Thymus (tissue), 11 donors: ENCODE measurements around the gene SNTA1. TPM values are rescaled to one million over a fixed set of nuclear protein-coding genes. Genes with fewer than 3 reads are reported as not detected.
"Not testable (repeated sequence)": the region's sequence is repeated elsewhere in the genome, so short reads cannot be mapped to it uniquely, and the experiment has no call there.

Source experiments
- DNase-seq, 9 donors: peaks; one replicate each; pipeline ENCODE4 v3.0.0-alpha.2; 2013; ENCODE audit warnings: low spot score in 9 of 9, low read depth in 6 of 9, missing footprints in 1 of 9
- H3K27ac ChIP-seq, 2 donors: one replicate each; pipeline ENCODE4 v1.5.1; 2013; ENCODE audit warnings: control low read depth in 1 of 2, low read depth in 1 of 2, low read length in 1 of 2, mild to moderate bottlenecking in 1 of 2, moderate library complexity in 1 of 2
- H3K27me3 ChIP-seq, 2 donors: one replicate each; pipeline ENCODE4 v1.5.1; 2013; ENCODE audit warnings: low read length in 1 of 2; ENCODE audit not compliant: control insufficient read depth in 2 of 2, insufficient read depth in 1 of 2
- H3K36me3 ChIP-seq, 2 donors: one replicate each; pipeline ENCODE4 v1.5.1; 2013; ENCODE audit warnings: low read length in 1 of 2, mild to moderate bottlenecking in 1 of 2, moderate library complexity in 1 of 2; ENCODE audit not compliant: control insufficient read depth in 2 of 2, insufficient read depth in 2 of 2
- H3K4me1 ChIP-seq, 2 donors: one replicate each; pipeline ENCODE4 v1.5.1; 2013; ENCODE audit warnings: low read length in 2 of 2; ENCODE audit not compliant: control insufficient read depth in 2 of 2, insufficient read depth in 2 of 2
- H3K4me3 ChIP-seq, 2 donors: one replicate each; pipeline ENCODE4 v1.5.1; 2013; ENCODE audit warnings: low read length in 2 of 2, control low read depth in 1 of 2, mild to moderate bottlenecking in 1 of 2
- H3K9me3 ChIP-seq, 2 donors: one replicate each; pipeline ENCODE4 v1.5.1; 2013; ENCODE audit warnings: low read length in 1 of 2, mild to moderate bottlenecking in 1 of 2; ENCODE audit not compliant: control insufficient read depth in 2 of 2, insufficient read depth in 1 of 2
- WGBS: extraction: QIAGEN DNeasy Blood & Tissue Kit; methylation state at CpG from one replicate; pipeline ENCODE4 v1.1.7; 2013; 5-methylcytosine and 5-hydroxymethylcytosine counted together
- polyA plus RNA-seq: library from polyadenylated mRNA; stranded (reverse); fragments of 200-250 nt; gene quantifications from one replicate; pipeline ENCODE4 v1.2.3, GENCODE V29; 2013
- total RNA-seq: library from RNA; stranded (reverse); fragments of 120-200 nt; gene quantifications from one replicate; pipeline ENCODE4 v1.2.4, GENCODE V29; 2013
- donor health status: healthy.

Gene SNTA1
- total and polyA plus RNA-seq, 2 donors = 6.8 to 7.7 TPM

DNA sequence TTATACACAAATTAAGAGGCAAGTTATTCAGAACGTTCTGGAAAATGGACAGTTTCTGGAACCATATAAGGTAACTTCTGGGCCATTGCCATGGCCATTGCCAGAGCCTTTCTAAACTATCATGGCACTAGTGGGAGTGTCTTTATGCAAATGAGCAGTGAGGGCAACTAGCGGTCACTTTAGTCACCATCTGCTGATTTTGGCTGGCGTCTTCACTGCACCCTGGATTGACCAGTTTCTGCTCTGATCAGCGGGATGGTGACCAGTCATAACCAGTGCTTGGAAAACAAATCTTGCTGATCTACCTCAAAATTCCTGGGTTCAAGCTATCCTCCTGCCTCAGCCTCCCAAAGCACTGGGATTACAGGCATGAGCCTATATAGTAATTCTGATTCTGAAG lies 7.3 kb upstream of the SNTA1 start:
- Histone ChIP-seq H3K27me3 (no peaks in the 10 kb centered on the region), H3K9me3 (no peaks in the 10 kb centered on the region), H3K27ac (no peak overlapping the region), H3K4me3 (no peak overlapping the region), H3K36me3 (no peaks in the 10 kb centered on the region), H3K4me1 (peaks cover 0 to 10% of the 10 kb centered on the region in 2 donors)
- 91% methylated on average over 4 of the region's 4 CpGs for WGBS
- no peak for DNase-seq

DNA sequence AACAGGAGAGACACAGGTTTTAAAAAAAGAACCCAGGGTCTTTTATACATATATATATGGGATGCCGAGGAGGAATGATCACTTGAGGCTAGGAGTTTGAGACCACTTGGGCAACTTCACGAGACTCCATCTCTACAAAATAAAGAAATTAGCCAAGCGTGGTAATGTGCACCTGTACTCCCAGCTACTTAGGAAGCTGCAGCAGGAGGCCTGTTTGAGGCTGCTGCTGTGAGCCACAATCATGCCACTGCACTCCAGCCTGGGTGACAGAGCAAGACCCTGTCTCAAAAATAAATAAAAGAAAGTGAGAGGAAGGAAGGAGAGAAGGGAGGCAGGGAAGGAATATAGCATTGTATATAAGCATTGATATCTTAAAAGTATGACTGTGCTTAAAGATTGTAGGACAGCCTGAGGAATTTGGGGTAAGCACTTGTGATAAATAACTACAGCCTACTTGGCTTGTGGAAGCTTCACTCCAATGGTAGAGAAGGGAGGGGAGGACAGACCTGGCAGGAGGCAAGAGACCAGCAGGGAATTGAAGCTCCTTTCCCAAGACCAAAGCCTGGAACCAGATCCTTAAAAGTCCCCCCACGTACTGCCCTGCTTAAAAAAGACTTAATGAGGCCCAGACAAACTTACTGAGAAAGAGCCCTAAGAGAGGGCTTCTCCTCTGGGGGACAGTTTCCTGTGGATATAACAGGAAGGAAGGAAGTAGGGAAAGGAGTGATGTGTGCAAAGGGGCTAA lies 2.5 kb upstream of the SNTA1 start:
- no peak for DNase-seq
- no peaks in the 10 kb centered on the region for H3K9me3 ChIP-seq
- no peaks in the 10 kb centered on the region for H3K36me3 ChIP-seq
- peaks cover 0 to 10% of the 10 kb centered on the region in 2 donors for H3K27me3 ChIP-seq
- peaks cover 12 to 38% of the 10 kb centered on the region in 2 donors for H3K4me1 ChIP-seq
- no peak overlapping the region for H3K4me3 ChIP-seq
- 79% methylated on average over 4 of the region's 4 CpGs for WGBS
- peak overlapping the region in 1 of 2 donors; percentile 26 for H3K27ac ChIP-seq

DNA sequence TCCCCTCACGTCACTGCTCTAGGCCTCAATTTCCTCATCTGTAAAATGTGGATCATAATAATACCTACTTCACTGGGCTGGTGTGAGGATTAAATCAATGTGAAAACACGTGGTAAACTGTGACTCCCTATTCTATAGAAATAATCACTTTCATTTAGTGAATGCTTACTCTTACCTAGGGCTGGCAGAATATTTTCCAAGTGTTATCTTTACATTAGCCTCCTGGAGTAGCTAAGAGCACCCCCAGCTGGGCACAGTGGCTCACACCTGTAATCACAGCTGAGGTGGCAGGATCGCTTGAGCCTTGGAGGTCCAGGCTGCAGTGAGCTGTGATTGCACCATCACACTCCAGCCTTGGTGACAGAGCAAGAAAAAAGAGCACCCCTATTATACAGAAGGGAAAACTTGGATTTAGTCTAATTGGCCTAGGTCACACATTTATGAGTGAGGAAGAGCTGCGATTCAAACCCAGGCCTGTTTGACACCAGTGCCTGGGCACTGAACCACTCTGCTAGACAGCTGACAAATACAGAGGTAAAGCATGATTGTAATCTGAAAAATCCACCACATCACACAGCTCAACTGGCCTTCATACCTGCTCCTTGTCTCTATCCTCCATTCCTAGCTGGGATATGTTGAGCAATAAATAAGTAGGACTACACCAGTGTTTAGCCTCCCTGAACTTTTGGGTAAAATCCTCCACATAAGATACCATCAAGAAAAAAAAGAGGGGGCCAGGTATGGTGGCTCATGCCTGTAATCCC lies 1.4 kb upstream of the SNTA1 start:
- 51% methylated on average over 4 of the region's 4 CpGs for WGBS
- no peaks in the 10 kb centered on the region for H3K9me3 ChIP-seq
- peak overlapping the region in 1 of 2 donors; percentile 82 for H3K4me3 ChIP-seq

DNA sequence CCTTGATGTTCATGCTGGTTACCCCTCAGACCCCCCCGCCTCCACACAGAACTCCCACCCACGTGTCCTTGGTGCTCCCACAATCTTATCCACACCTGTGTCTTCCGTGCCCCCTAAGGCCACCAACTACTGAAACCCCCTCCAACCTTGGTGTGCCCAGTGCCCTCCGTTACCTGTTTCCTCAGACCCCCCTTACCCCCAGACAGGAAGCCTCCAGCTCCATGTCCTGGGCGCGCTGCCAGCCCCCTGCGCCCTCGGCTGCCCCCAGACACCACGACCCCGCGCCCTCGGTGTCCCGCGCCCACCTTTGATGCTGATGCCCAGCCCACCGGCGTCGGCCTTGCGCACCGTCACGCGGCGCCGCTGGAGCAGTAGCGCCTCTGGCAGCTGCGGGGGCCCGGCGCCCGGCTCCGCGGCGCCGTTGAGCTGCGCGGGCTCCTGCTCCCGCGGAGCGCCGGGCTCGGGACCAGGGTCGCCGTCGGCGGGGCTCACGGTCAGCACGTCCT lies 504 bp downstream of the SNTA1 start:
- H3K4me1 ChIP-seq = peaks cover 12 to 38% of the 10 kb centered on the region in 2 donors
- no peaks in the 10 kb centered on the region for H3K9me3 ChIP-seq
- 4% methylated on average over 45 of the region's 45 CpGs for WGBS
- peak overlapping the region in 1 of 2 donors; percentile 31 for H3K27ac ChIP-seq
- DNase-seq = peak in 4 of 9 donors; percentile 21 to 39 (median 36)
- H3K36me3 ChIP-seq = no peaks in the 10 kb centered on the region
- H3K4me3 ChIP-seq = peak overlapping the region; percentile 21 to 82
- H3K27me3 ChIP-seq = peaks cover 0 to 10% of the 10 kb centered on the region in 2 donors

More for the DNA sequence above, 1.4 kb upstream of the SNTA1 start:
- no peaks in the 10 kb centered on the region for H3K36me3 ChIP-seq
- H3K4me1 ChIP-seq = peaks cover 12 to 38% of the 10 kb centered on the region in 2 donors
- peaks cover 0 to 10% of the 10 kb centered on the region in 2 donors for H3K27me3 ChIP-seq
- peak overlapping the region; percentile 19 to 69 for H3K27ac ChIP-seq
- DNase-seq = peak in 1 of 9 donors; percentile 32

DNA sequence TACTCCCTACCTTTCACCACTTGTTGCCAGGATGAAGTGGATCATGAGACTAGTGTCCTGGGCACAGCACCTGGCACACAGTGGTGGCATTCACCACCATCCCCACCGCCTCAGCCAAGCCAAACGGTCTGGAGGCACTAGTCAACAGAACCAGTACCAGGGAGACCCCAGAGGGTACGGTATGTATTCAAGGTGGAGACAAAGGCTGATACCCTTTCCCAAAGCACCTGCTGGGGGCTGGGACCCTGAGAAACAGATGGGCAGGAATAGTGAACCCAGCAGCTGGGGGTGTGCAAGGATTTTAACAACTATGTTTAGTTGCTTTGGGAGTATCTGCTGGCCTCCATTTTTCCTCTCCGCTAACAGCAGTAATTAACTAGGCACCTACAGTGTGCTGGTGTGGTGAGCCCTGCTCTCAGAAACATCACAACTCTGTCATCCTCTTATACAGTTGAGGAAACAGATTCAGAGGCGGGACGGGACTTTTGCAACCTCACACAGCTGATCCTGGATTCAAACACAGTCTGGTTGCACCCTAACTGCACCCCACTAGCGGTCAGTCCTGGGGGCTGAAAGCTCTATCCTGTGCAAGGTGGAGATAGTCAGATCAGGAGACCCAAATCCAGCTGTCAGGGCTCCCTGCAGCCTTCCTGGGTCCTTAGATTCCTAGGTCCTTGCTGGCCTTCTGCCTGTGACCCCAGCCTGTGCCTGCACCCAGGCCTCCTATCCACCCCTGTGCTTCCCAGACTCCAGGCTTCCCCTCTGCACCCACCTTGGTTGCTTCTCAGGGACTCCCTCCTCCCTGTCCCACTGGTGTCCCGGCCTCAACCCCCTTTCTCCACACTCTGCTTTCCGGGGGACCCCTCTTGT lies 1.2 kb downstream of the SNTA1 start:
- DNase-seq = no peak
- peaks cover 0 to 10% of the 10 kb centered on the region in 2 donors for H3K27me3 ChIP-seq
- no peak overlapping the region for H3K27ac ChIP-seq
- H3K4me1 ChIP-seq = peaks cover 12 to 38% of the 10 kb centered on the region in 2 donors
- 89% methylated on average over 9 of the region's 9 CpGs for WGBS
- H3K9me3 ChIP-seq = no peaks in the 10 kb centered on the region
- peak overlapping the region; percentile 21 to 82 for H3K4me3 ChIP-seq
- H3K36me3 ChIP-seq = no peaks in the 10 kb centered on the region

DNA sequence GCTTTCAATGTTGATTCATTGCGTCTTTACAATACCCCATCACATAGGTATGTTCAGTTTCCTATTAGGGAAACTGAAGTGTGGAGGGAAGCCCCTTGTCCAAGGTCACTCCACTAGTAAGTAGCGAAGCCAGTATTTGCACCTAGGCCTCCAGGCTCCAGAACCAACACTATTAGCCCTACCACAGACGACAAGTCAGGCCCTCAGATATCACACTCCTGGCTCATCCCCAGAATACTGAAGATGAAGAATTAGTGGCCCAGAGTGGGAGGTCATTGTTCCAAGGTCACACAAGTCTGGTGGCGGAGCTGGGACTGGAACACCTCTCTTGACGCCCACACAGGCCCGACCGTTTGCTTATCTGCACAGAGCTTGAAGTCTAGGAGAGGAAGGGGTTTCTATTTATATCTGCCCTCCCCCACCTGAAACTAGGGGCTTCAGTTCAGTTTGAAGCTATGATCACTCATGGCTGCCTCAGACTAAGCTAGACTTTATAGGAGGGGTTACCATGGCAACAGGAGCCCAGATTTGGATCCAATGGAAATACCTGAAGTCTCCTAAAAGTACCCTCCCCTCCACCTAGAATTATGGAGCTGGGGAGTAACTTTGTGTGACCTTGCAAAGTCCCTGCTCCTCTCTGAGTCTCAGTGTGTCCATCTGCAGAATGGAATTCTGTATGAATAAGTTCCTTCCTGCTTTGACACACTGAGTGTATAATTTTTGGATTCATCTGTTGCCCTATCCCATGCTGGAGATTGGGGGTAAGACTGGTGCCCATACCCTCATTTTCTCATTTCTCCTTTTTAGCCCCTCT lies 2.2 kb downstream of the SNTA1 start:
- no peaks in the 10 kb centered on the region for H3K36me3 ChIP-seq
- no peaks in the 10 kb centered on the region for H3K9me3 ChIP-seq
- peaks cover 0 to 10% of the 10 kb centered on the region in 2 donors for H3K27me3 ChIP-seq
- H3K4me1 ChIP-seq = peaks cover 12 to 33% of the 10 kb centered on the region in 2 donors
- WGBS = 91% methylated on average over 7 of the region's 7 CpGs
- DNase-seq = no peak
- no peak overlapping the region for H3K4me3 ChIP-seq
- no peak overlapping the region for H3K27ac ChIP-seq

DNA sequence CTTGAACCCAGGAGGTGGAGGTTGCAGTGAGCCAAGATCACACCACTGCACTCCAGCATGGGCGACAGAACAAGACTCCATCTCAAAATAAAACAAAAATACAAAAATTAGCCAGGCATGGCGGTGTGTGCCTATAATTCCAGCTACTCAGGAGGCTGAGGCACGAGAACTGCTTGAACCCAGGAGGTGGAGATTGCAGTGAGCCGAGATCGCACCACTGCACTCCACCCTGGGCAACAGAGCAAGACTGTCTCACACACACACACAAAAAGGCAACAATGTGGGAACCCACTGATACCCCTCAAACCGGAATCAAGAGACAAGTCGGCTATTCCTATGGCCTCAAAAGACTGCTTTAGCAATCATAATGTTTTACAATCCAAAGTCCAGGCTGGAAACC lies 3.0 kb downstream of the SNTA1 start:
- WGBS = 98% methylated on average over 7 of the region's 7 CpGs
- H3K36me3 ChIP-seq, H3K9me3 ChIP-seq, DNase-seq, H3K4me3 ChIP-seq, H3K27me3 ChIP-seq, H3K27ac ChIP-seq: not testable (repeated sequence)
- peaks cover 12 to 27% of the 10 kb centered on the region in 2 donors for H3K4me1 ChIP-seq

DNA sequence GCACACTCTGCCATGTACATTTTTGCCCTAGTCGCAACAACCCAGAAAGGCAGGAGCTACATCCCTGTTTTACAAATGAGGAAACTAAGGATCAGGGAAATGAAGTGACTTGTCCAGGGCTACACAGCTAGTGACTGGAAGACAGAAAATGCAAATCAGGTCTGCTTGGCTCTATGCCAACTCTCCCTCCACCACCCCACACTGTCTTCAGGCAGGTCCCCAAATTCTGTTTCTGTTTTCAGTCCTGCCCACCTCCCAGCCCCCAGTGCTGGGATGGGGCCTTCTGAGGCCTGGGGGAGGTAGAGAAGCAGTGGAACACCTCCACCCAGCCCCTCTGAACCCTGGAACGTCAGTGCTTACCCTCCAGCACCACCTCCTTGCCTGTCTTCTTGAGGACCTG lies 5.1 kb downstream of the SNTA1 start:
- peaks cover 0 to 10% of the 10 kb centered on the region in 2 donors for H3K27me3 ChIP-seq
- no peaks in the 10 kb centered on the region for H3K9me3 ChIP-seq
- no peak for DNase-seq
- 93% methylated on average over 2 of the region's 2 CpGs for WGBS
- H3K27ac ChIP-seq = no peak overlapping the region
- no peak overlapping the region for H3K4me3 ChIP-seq
- peaks cover 4 to 12% of the 10 kb centered on the region in 2 donors for H3K4me1 ChIP-seq
- H3K36me3 ChIP-seq = no peaks in the 10 kb centered on the region
